Measurements from ENCODE around the gene CCNB2.

GRCh38 chr15:59069430-59069829 is 35.5 kb upstream of the CCNB2 start:
- no peak for TF ChIP-seq CTCF (optimal IDR thresholded peaks at IDR 0.05 in 1 of 3, IDR thresholded peaks at IDR 0.05 in 1 of 3, conservative IDR thresholded peaks at IDR 0.05 in 1 of 3; ENCODE audit: extremely low read depth in 1 of 3, insufficient read depth in 2 of 3, low read length in 3 of 3)
- TF ChIP-seq EZH2 (IDR thresholded peaks at IDR 0.05; ENCODE audit: low read length), result no peak

Measured in keratinocyte (primary cell).